GM12801 (cell line): ENCODE measurements around the gene TTI1.

Experiments used
- CTCF ChIP-seq: IDR thresholded peaks from one replicate; pipeline ENCODE4 v1.5.1; 2011; ENCODE audit warnings: control low read depth; ENCODE audit not compliant: insufficient read length; ENCODE audit errors: extremely low read depth

Gene TTI1

GRCh38 chr20:38062890-38063289, 29.6 kb upstream of the TTI1 start:
- TF ChIP-seq CTCF, result no peak

GRCh38 chr20:38061109-38061508, 27.9 kb upstream of the TTI1 start:
- TF ChIP-seq CTCF, result no peak

- TF ChIP-seq CTCF, result no peak
These were observed 27.3 kb upstream of the TTI1 start for GRCh38 chr20:38060536-38060935.

GRCh38 chr20:38059832-38060231, 26.6 kb upstream of the TTI1 start:
- TF ChIP-seq CTCF, result no peak

- no peak for TF ChIP-seq CTCF
These were observed 24.2 kb upstream of the TTI1 start for GRCh38 chr20:38057351-38057972.

GRCh38 chr20:38055848-38056247, 22.6 kb upstream of the TTI1 start:
- no peak for TF ChIP-seq CTCF

- TF ChIP-seq CTCF, result no peak
These were observed 22.0 kb upstream of the TTI1 start for GRCh38 chr20:38055294-38055693.
